Stimulated activated CD8-positive, alpha-beta memory T cell treated with anti-CD3 and anti-CD28 coated beads, Interleukin-7, amount 100 ng/mL, for 4 hours (primary cell): Measurements from ENCODE around the gene M1AP.
"Not testable (repeated sequence)": the region's sequence is repeated elsewhere in the genome, so short reads cannot be mapped to it uniquely, and the experiment has no call there.

Experiments used
- DNase-seq, 2 donors: peaks; one replicate each; pipeline ENCODE4 v3.0.0-alpha.2; 2020; ENCODE audit warnings: low read depth in 2 of 2

Gene M1AP

GRCh38 chr2:74564222-74564621, 83.9 kb downstream of the M1AP start:
- DNase-seq, result no peak

GRCh38 chr2:74562126-74562775, 85.9 kb downstream of the M1AP start:
- no peak for DNase-seq

GRCh38 chr2:74561022-74561421, 87.1 kb downstream of the M1AP start:
- not testable (repeated sequence) for DNase-seq

DNA sequence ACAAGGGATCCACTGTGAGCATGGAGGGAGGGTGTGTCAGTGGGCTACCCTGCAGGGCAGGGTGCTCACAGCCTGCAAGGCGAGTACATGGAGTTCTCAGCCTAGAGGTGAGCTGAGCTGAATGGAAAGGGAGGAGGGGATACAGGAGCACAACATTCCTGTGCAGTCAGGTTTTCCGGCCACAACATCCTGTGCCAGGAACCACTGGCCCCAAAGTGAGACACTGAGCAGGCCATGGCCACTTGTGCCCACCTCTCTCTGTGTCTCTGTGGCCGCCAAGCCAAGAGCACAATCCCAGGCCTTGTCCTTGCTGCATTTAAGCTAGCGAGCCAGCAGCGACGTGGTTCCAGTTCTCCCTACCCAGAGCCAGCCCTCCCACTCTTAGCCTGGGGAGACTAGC, 87.5 kb downstream of the M1AP start:
- DNase-seq, result no peak

- no peak for DNase-seq
Measured at GRCh38 chr2:74559912-74560311, 88.2 kb downstream of the M1AP start.

DNA sequence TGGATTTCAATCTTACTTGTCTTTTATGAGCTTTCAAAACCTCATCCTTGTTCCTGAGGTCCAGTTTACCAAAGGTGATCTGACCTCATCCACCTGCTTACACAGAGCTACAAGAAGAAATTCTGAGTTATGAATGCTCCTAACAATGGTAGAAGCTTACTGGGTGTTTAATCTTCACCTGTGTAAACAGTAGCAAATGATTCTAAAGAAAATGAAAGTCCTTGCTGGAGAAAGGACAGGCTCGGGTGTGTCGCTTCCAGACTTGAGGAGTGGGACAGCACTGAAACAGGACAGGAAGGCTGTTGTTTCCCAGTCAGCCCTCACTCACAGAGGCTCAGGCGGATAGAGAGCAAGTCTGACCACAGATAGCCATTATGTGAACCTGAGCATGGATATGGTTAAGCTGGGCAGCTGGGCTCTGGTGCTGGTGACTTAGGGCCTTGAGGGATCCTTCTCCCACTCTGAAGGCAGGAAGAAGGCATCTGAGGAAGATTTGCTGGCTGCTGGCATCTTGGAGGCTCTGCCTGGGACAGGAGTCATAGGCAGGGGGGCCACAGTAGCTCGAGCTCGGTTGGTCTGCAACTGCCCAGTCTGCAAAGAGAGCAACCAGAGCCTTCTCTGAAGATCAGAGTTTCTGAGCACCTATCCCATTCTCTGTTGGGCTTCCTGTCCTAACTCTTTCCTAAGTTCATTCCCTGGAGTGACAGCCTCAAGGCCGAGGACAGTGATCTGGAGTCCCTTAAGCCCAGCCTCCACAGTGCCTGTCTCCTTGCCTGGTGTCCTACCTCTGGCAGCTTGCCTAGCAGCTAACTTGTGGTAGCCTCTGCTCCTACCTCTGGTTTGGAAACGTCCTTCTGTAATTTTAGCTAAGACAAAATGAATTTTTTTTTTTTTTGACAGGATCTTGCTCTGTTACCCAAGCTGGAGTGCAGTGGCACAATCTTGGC, 89.6 kb downstream of the M1AP start:
- DNase-seq, result no peak

DNA sequence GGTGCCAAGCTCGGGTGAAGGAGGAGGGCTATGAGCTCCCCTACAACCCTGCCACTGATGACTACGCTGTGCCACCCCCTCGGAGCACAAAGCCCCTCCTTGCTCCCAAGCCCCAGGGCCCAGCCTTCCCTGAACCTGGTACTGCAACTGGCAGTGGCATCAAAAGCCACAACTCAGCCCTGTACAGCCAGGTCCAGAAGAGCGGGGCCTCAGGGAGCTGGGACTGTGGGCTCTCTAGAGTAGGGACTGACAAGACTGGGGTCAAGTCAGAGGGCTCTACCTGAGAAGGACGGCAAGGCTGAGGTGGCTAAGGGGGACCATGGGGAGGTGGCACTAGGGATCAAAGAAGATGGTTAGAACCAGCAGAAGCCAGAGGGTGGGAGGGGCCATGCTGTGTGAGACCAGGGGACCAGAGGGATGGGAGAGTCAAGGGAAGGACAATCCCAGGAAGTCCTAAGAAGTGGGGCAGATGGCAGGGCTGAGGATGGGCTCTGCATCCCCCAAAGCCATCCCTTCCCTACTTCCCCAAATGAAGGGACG, 91.2 kb downstream of the M1AP start:
- no peak for DNase-seq

DNA sequence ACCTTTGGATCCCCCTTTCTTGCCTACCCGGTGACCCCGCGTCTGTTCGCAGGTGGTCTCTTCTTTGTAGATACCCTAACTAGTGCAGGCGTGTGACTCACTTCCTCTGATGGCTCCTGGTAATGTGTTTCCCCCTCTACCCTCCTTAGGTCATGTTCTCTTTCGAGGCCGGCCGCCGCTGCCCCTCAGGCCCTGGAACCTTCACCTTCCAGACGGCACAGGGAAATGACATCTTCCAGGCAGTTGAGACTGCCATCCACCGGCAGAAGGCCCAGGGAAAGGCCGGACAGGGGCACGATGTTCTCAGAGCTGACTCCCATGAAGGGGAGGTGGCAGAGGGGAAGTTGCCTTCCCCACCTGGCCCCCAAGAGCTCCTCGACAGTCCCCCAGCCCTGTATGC, 92.0 kb downstream of the M1AP start:
- no peak for DNase-seq

DNA sequence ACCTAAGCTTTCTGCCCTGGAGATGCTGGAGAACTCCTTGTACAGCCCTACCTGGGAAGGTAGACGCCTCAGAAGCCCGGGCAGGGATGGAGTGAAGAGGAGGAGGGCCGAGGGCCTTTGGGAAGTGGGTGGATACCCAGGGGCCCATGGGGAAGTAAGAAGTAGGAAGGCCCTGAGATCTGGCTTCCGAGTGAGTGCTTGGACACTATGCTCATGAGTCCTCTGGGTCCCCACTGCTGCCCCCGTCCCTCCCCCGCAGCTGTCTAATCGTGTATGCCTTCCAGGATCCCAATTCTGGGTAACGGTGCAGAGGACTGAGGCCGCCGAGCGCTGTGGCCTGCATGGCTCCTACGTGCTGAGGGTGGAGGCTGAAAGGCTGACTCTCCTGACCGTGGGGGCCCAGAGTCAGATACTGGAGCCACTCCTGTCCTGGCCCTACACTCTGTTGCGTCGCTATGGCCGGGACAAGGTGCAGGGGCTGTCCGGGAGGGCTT, 92.5 kb downstream of the M1AP start:
- DNase-seq, result no peak

DNA sequence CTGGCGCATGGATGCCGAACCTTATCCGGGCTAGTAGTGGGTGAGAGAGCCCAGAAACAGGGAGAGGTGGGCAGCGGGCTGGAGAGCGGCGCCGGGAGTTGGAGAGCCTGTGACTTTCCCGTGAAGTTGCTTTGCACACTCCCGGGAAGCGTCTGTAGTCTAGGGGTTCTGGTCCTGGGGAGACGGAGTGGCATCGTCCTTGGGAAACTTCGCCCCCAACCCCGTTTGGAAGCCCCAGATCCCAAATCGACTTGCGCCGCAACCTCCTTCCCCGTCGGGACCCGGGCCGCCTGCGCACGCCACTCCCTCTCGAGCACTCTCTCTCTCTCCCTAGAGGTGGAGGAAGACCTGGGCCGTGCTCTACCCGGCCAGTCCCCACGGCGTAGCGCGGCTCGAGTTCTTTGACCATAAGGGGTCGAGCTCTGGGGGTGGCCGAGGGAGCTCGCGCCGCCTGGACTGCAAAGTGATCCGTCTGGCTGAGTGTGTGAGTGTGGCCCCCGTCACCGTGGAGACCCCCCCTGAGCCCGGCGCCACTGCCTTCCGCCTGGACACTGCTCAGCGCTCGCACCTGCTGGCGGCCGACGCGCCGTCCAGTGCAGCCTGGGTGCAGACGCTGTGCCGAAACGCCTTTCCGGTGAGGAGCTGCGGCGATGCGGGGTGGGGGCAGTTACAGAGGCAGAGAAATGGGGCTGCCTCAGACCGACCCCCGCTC, 93.2 kb downstream of the M1AP start:
- peak in 1 of 2 donors; percentile 30 for DNase-seq

DNA sequence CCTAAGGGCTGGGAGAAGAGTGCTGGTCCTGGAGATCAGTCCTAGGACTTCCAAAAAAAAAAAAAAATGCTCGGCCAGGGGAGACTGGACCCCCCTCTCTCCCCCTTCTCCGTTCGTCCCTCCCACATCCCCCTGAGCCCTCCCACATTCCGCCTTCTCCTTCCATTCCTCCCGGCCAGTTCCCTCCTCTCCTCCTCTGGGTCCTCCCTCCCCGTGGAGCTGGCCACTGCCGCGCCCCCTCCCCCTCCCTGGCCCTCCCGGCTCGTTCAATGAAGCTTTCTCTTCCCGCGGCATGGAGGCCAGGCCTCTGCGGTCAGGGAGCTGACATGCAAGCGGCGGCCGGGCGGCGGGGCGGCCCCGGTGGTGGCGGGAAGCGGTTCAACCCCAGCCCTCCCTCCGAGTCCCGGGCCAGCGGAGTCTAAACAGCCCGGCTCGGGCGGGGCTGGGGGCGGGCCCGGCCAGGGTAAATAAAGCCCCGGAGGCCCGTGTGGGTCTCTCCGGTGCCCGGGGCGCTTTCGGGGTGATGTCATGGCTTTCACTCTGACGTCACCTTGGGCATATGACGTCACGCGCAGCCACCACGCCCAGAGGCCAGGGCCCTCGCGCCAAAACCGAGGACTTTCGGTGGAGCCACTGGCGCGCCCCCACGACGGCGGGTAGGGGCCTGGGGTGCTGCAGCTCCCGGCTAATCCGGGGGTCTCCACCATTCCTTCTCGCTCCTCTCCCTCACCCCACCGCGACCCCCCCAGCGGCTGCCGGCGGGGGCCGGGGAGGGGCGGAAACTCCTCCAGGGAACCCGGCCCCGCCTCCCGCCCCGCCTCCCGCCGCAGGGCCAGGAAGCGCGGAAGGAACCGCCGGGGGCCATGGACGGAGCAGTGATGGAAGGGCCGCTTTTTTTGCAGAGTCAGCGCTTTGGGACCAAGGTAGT, 94.0 kb downstream of the M1AP start, which contains the start of the genes DOK1 and LOXL3:
TSS of gene DOK1 (plus strand) at position 829 of the 928 bp plus-strand sequence. CDS start at position 864, 35 bp downstream.
TSS of gene LOXL3 (minus strand) at position 51 of the 928 bp plus-strand sequence. CDS start 1,308 bp downstream, outside the sequence.
- peak; percentile 60 to 73 for DNase-seq

DNA sequence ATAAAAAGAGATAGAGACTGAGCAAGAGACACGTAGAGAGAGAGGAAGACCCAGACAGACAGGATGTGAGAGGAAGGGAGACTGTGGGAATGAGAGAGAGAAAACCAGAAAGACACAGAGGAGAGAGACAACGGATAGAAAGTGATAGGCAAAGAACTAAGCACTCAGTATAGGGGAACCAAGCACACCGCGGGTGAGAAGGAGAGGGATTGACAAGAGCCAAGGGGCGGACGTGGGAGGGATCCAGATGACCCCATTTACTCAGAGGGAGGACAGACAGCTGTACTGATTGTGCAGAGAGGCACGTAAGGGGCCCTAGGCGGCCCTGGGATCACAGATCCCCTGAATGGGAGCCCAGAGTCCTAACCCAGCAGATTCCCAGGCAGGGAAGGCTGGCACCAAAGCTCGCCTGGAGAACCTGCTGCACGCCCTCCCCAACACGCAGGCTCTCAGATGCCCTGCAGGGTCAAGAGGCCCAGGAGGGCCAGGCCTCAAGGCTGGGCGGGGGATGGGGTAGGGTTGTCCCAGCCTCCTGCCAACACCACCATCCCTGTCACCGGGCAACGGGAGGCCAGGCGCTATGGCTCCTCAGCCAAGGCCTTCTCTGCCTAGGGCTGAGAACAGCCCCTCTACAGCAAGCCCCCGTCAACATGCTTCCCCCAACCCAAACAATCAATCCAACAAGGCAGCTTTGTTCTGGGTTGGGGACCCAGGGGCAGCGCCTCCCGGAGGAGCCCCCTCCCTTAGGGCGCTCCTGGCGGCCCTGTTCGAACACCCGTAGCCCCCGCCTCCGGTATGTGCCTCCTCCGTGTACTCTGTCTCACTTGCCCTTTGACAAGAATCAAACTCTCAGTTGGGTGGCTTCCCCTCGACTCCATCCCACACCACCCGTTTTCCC, 95.0 kb downstream of the M1AP start:
- DNase-seq, result no peak

DNA sequence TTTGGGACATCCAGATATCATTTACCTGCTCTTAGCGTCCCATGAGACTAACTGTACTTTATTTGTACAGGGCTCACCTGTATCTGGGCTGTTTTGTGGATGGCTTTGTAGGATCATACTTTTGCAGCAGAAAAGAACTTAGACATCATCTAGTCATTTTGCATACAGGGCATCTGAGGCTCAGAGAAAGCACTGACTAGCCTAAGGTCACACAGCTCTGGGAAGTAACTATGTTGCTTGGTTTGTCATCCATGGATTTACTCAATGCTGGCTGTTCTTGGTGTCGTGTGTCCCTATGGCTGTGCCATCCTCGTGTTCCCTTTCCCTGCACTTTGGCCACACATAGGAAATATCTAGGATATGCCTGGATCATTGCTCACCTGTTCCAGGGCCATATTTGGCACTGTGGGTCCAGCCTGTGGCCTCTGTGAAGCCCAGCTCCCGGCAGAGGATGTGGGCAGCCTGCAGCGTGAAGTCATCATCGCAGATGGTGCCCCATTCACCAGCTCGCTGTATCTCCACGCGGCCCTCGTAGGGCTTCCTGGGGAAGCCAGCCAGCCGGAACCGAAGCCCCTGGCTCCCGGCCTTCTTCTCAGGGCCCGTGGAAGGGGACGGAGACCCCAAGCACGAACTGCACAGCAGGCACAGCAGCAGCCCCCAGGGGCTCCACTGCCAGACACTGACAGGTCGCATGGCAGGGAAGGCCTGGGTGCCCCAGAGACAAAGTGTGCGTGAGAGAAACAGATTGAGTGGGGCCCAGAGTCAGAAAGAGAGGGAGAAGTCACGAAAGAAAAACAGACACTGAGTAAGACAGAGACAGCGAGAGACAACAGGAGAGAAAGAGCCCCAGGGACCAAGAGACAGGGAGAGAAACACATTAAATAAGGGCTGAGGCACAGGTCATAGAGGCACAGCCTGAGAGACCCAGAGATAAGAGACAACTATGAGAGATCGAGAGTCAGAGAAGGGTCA, 95.9 kb downstream of the M1AP start:
- no peak for DNase-seq

GRCh38 chr2:74551530-74551929, 96.6 kb downstream of the M1AP start:
- DNase-seq, result no peak

GRCh38 chr2:74550231-74550630, 97.9 kb downstream of the M1AP start:
- no peak for DNase-seq

DNA sequence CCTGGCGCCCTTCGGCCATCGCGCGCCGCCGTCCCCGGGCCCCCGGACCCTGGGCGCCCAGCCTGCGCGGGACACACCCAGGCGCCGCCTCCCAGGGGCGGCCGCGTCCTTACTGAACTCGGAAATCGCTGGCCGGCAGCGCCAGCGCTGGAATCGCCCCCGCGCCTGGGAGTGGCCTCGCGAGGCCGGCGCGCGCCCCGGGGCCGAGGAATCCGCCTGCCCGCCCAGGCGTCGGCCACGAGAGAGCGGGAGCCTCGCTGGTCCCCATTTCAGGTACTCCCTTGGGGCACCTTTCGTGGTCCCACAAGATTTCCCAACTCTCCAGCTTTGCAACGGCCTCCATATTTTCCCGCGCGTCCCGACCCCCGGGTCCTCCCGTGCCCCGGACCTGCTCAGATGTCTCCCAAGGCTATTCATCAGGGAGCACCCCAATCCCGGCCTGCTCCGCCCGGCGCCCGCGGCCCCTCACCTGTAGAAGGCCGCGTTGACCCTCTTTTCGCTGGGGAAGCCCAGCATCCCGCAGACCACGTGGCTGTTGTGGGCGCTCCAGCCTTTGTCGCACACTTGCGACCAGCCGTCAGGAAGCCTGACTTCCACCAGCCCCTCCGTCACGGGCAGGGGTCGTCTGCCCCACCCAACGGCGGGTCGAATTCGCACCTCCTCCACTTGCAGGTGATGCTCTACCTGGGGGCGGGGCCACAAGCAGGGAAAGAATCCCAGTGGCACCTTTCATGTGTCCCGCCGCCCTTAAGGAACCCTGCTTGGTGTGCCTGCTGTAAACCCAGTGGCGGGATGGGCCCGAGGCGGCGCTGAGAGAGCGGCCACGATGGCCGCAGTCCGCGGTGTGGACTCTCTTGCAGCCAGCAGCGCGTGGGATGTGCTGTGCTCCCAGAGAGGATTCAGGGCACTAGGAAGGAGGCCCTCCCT, 99.0 kb downstream of the M1AP start:
- DNase-seq, result no peak

GRCh38 chr2:74548285-74548899, 99.7 kb downstream of the M1AP start:
- DNase-seq, result no peak
